Colonic mucosa (tissue), 4 donors: Measurements from ENCODE around the gene SPO11. TPM values are rescaled to one million over a fixed set of nuclear protein-coding genes. Genes with fewer than 3 reads are reported as not detected.

Experiments used
- DNase-seq: peaks from one replicate; pipeline ENCODE4 v3.0.0-alpha.2; 2020
- H3K27ac ChIP-seq: fragments of 200-600 bp; one replicate; pipeline ENCODE4 v1.8.0; 2021
- H3K27me3 ChIP-seq: fragments of 200-600 bp; one replicate; pipeline ENCODE4 v1.8.0; 2021
- H3K36me3 ChIP-seq: fragments of 200-600 bp; one replicate; pipeline ENCODE4 v1.8.0; 2021
- H3K4me1 ChIP-seq: fragments of 200-600 bp; one replicate; pipeline ENCODE4 v1.8.0; 2021; ENCODE audit warnings: mild to moderate bottlenecking
- H3K4me3 ChIP-seq: fragments of 200-600 bp; one replicate; pipeline ENCODE4 v1.8.0; 2021
- H3K9ac ChIP-seq, 2 donors: one replicate each; pipeline ENCODE4 v1.7.0; 2013; ENCODE audit warnings: control low read depth in 2 of 2, low read depth in 2 of 2, low read length in 2 of 2
- H3K9me3 ChIP-seq: fragments of 200-600 bp; one replicate; pipeline ENCODE4 v1.8.0; 2021
- CTCF ChIP-seq: fragments of 200-600 bp; IDR thresholded peaks from one replicate; pipeline ENCODE4 v1.8.0; 2022; ENCODE audit warnings: antibody characterized with exemption, mild to moderate bottlenecking
- intact Hi-C: fragments of 100-400 bp; cut with DNase I; formaldehyde crosslinking; loops from one replicate; pipeline ENCODE4 v1.14.1; 2022
- total RNA-seq, 2 donors: library from RNA; stranded (reverse); fragmentation: NEBNext Ultra II Directional in 1 of 2; extraction: Animal tissue kit (Norgen Biotek cat#: 25700) in 1 of 2; gene quantifications; one replicate each; pipeline ENCODE4 v1.2.1, GENCODE V29; 2021
- donor health status: healthy.
- donor health status: DM: no; HTN: no; CAD: no.
- donor health status: DM: no; HTN: no; CAD: no.

Gene SPO11
- total RNA-seq = not detected

- no peaks in the 10 kb centered on the region for H3K27me3 ChIP-seq
- DNase-seq = peak; percentile 13
Measured at GRCh38 chr20:57329608-57330221, at the start of gene SPO11. TSS of gene SPO11 (plus strand) at chr20:57329803. CDS start at chr20:57329868, 65 bp downstream.

GRCh38 chr20:57280221-57280620 is 49.4 kb upstream of the SPO11 start:
- intact Hi-C loops = no loop called here
- Histone ChIP-seq H3K4me1 (no peaks in the 10 kb centered on the region), H3K27ac (no peak overlapping the region), H3K4me3 (no peak overlapping the region), H3K9ac (no peak overlapping the region), H3K9me3 (no peaks in the 10 kb centered on the region), H3K36me3 (no peaks in the 10 kb centered on the region), H3K27me3 (no peaks in the 10 kb centered on the region)
- TF ChIP-seq CTCF = no peak
- no peak for DNase-seq

More at GRCh38 chr20:57329608-57330221, at the start of gene SPO11:
- TF ChIP-seq CTCF = no peak
- no peak within 1 kb of the TSS for H3K4me3 ChIP-seq
- H3K27ac ChIP-seq = no peak within 1 kb of the TSS
- no peaks in the 10 kb centered on the region for H3K9me3 ChIP-seq
- no peaks in the 10 kb centered on the region for H3K4me1 ChIP-seq
- no peaks in the 10 kb centered on the region for H3K36me3 ChIP-seq
- intact Hi-C loops = no loop called here
- H3K9ac ChIP-seq = no peak within 1 kb of the TSS

- H3K4me3 ChIP-seq = no peak overlapping the region
- no peaks in the 10 kb centered on the region for H3K36me3 ChIP-seq
- TF ChIP-seq CTCF = no peak
- H3K9ac ChIP-seq = no peak overlapping the region
- H3K27ac ChIP-seq = no peak overlapping the region
- no peak for DNase-seq
- no peaks in the 10 kb centered on the region for H3K4me1 ChIP-seq
- no peaks in the 10 kb centered on the region for H3K27me3 ChIP-seq
- intact Hi-C loops = no loop called here
- H3K9me3 ChIP-seq = no peaks in the 10 kb centered on the region
Measured at GRCh38 chr20:57281900-57282299, 47.7 kb upstream of the SPO11 start.

- Histone ChIP-seq H3K36me3 (no peaks in the 10 kb centered on the region), H3K4me1 (no peaks in the 10 kb centered on the region), H3K9ac (no peak overlapping the region), H3K27me3 (no peaks in the 10 kb centered on the region), H3K4me3 (no peak overlapping the region), H3K9me3 (no peaks in the 10 kb centered on the region), H3K27ac (no peak overlapping the region)
- no peak for TF ChIP-seq CTCF
- intact Hi-C loops = no loop called here
- DNase-seq = no peak
Measured at GRCh38 chr20:57282670-57283361, 46.8 kb upstream of the SPO11 start.

GRCh38 chr20:57283860-57284259 is 45.7 kb upstream of the SPO11 start:
- no peaks in the 10 kb centered on the region for H3K36me3 ChIP-seq
- no peaks in the 10 kb centered on the region for H3K9me3 ChIP-seq
- H3K4me1 ChIP-seq = no peaks in the 10 kb centered on the region
- no peak overlapping the region for H3K9ac ChIP-seq
- no peak overlapping the region for H3K4me3 ChIP-seq
- no peak overlapping the region for H3K27ac ChIP-seq
- no peaks in the 10 kb centered on the region for H3K27me3 ChIP-seq
- TF ChIP-seq CTCF = no peak
- intact Hi-C loops = no loop called here
- no peak for DNase-seq
